Cardiac muscle cell (in vitro differentiated cells and primary cell): ENCODE measurements around the gene OR10H5. TPM values are rescaled to one million over a fixed set of nuclear protein-coding genes. Genes with fewer than 3 reads are reported as not detected.

Experiments
- DNase-seq, 2 donors: peaks; one replicate each; pipeline versions ENCODE4 v3.0.0 to v3.0.0-alpha.2; 2010 to 2017; ENCODE audit warnings: low read depth in 1 of 2, low spot score in 1 of 2
- H3K27ac ChIP-seq: fragments of 200-600 bp; sonication (generic); 2 replicates; pipeline ENCODE4 v1.5.1; 2016
- H3K27me3 ChIP-seq: fragments of 200-600 bp; sonication (generic); 2 replicates; pipeline ENCODE4 v1.6.0; 2016; ENCODE audit warnings: control low read depth
- H3K36me3 ChIP-seq: fragments of 200-600 bp; sonication (generic); 2 replicates; pipeline ENCODE4 v1.5.1; 2016; ENCODE audit warnings: control low read depth
- H3K4me1 ChIP-seq: fragments of 200-600 bp; sonication (generic); 2 replicates; pipeline ENCODE4 v1.8.1; 2017; ENCODE audit warnings: low read depth, mild to moderate bottlenecking, mixed run types
- H3K4me3 ChIP-seq: fragments of 200-600 bp; sonication (generic); 2 replicates; pipeline ENCODE4 v1.5.1; 2016; ENCODE audit warnings: mild to moderate bottlenecking
- H3K9me3 ChIP-seq: fragments of 200-600 bp; sonication (generic); 2 replicates; pipeline ENCODE4 v1.5.1; 2017; ENCODE audit warnings: low read depth, mild to moderate bottlenecking, control low read depth
- CTCF ChIP-seq: IDR thresholded peaks from 2 replicates; pipeline ENCODE4 v1.5.1; 2012; ENCODE audit warnings: low read depth, mild to moderate bottlenecking, low read length
- polyA plus RNA-seq: library from polyadenylated mRNA; unstranded; fragments of >200 nt; fragmentation: Nextera tagmentation; extraction: Ambion mirVana; gene quantifications from 2 replicates; pipeline ENCODE4 v1.2.1, GENCODE V29; 2016
- total RNA-seq: library from RNA; depleted of rRNA; stranded (reverse); fragments of >200 nt; gene quantifications from 2 replicates; pipeline ENCODE4 v1.2.3, GENCODE V29; 2016

The OR10H5 gene
- total and polyA plus RNA-seq, 2 experiments from 2014 or later: not detected

GRCh38 chr19:15812060-15812722, 24.7 kb downstream of the OR10H5 start:
- no peak overlapping the region for H3K4me3 ChIP-seq
- H3K27me3 ChIP-seq: no peaks in the 10 kb centered on the region
- no peaks in the 10 kb centered on the region for H3K9me3 ChIP-seq
- no peak overlapping the region for H3K27ac ChIP-seq
- no peak for DNase-seq
- H3K4me1 ChIP-seq: no peaks in the 10 kb centered on the region
- TF ChIP-seq CTCF: no peak
- no peaks in the 10 kb centered on the region for H3K36me3 ChIP-seq

- no peak overlapping the region for H3K27ac ChIP-seq
- H3K27me3 ChIP-seq: no peaks in the 10 kb centered on the region
- no peaks in the 10 kb centered on the region for H3K9me3 ChIP-seq
- H3K36me3 ChIP-seq: no peaks in the 10 kb centered on the region
- H3K4me1 ChIP-seq: no peaks in the 10 kb centered on the region
- no peak for DNase-seq
- no peak overlapping the region for H3K4me3 ChIP-seq
- no peak for TF ChIP-seq CTCF
These were observed 26.5 kb downstream of the OR10H5 start for GRCh38 chr19:15813916-15814315.

GRCh38 chr19:15815306-15815705, 27.8 kb downstream of the OR10H5 start, which contains the start of gene OR10H1:
OR10H1 (minus strand) TSS chr19:15815664; CDS start chr19:15808037, 7,627 bp downstream.
- H3K27ac ChIP-seq: no peak within 1 kb of the TSS
- H3K9me3 ChIP-seq: no peaks in the 10 kb centered on the region
- no peak for DNase-seq
- no peaks in the 10 kb centered on the region for H3K4me1 ChIP-seq
- no peaks in the 10 kb centered on the region for H3K36me3 ChIP-seq
- no peak within 1 kb of the TSS for H3K4me3 ChIP-seq
- TF ChIP-seq CTCF: no peak
- H3K27me3 ChIP-seq: no peaks in the 10 kb centered on the region

GRCh38 chr19:15820646-15821045, 33.2 kb downstream of the OR10H5 start:
- no peak for TF ChIP-seq CTCF
- H3K27ac ChIP-seq: no peak overlapping the region
- no peak for DNase-seq
- no peaks in the 10 kb centered on the region for H3K27me3 ChIP-seq
- H3K36me3 ChIP-seq: no peaks in the 10 kb centered on the region
- no peaks in the 10 kb centered on the region for H3K9me3 ChIP-seq
- no peak overlapping the region for H3K4me3 ChIP-seq
- no peaks in the 10 kb centered on the region for H3K4me1 ChIP-seq

GRCh38 chr19:15825753-15826152, 38.3 kb downstream of the OR10H5 start:
- H3K27ac ChIP-seq: no peak overlapping the region
- H3K27me3 ChIP-seq: no peaks in the 10 kb centered on the region
- no peaks in the 10 kb centered on the region for H3K9me3 ChIP-seq
- no peaks in the 10 kb centered on the region for H3K36me3 ChIP-seq
- H3K4me3 ChIP-seq: no peak overlapping the region
- TF ChIP-seq CTCF: no peak
- no peaks in the 10 kb centered on the region for H3K4me1 ChIP-seq
- DNase-seq: no peak
